Kidney (tissue), 22 donors: ENCODE data around the gene EIF3A. TPM values are rescaled to one million over a fixed set of nuclear protein-coding genes. Genes with fewer than 3 reads are reported as not detected.

Source experiments
- DNase-seq, 5 donors: peaks; one replicate each; pipeline ENCODE4 v3.0.0-alpha.2; 2013 to 2020
- FAIRE-seq: peaks from 2 replicates; lab custom pipeline; 2012; peaks lifted over from hg19 to GRCh38; lab: Jason Lieb, UNC
- H3K27ac ChIP-seq, 2 donors: one replicate each; pipeline ENCODE4 v1.7.0; 2013; ENCODE audit warnings: low read depth in 2 of 2, low read length in 2 of 2, inconsistent platforms in 1 of 2
- H3K27me3 ChIP-seq: one replicate; pipeline ENCODE4 v1.7.1; 2013; ENCODE audit warnings: low read length, inconsistent platforms; ENCODE audit not compliant: control insufficient read depth, insufficient read depth
- H3K36me3 ChIP-seq, 3 donors: one replicate each; pipeline versions ENCODE4 v1.7.0 to v1.7.1; 2013; ENCODE audit warnings: low read length in 3 of 3, control low read depth in 1 of 3, inconsistent platforms in 1 of 3; ENCODE audit not compliant: insufficient read depth in 3 of 3, control insufficient read depth in 2 of 3
- H3K4me1 ChIP-seq, 3 donors: one replicate each; pipeline versions ENCODE4 v1.7.0 to v1.7.1; 2013; ENCODE audit warnings: low read length in 3 of 3, inconsistent platforms in 1 of 3, low read depth in 1 of 3; ENCODE audit not compliant: control insufficient read depth in 2 of 3, insufficient read depth in 2 of 3
- H3K4me3 ChIP-seq, 3 donors: one replicate each; pipeline versions ENCODE4 v1.7.0 to v1.8.1; 2013; ENCODE audit warnings: low read length in 3 of 3, control low read depth in 1 of 3, inconsistent platforms in 1 of 3
- H3K9ac ChIP-seq, 3 donors: one replicate each; pipeline versions ENCODE4 v1.7.0 to v1.7.1; 2013; ENCODE audit warnings: low read length in 3 of 3, control low read depth in 1 of 3, inconsistent platforms in 1 of 3
- H3K9me3 ChIP-seq, 3 donors: one replicate each; pipeline versions ENCODE4 v1.7.0 to v1.7.1; 2013; ENCODE audit warnings: low read length in 3 of 3, control low read depth in 1 of 3, inconsistent platforms in 1 of 3; ENCODE audit not compliant: control insufficient read depth in 2 of 3, insufficient read depth in 1 of 3
- intact Hi-C: fragments of 100-400 bp; cut with DNase I; formaldehyde crosslinking; loops from one replicate; pipeline ENCODE4 v1.11.1; 2022
- long read RNA-seq, 10 donors: library from polyadenylated mRNA in 1 of 10; unstranded in 1 of 10; transcript quantifications; one replicate each; pipeline ENCODE4 v2.0.0 and lab custom pipeline, GENCODE V29; 2021 to 2026
- polyA plus RNA-seq: library from polyadenylated mRNA; stranded (reverse); fragments of 350-450 nt; fragmentation: Illumina TruSeq; extraction: RNeasy Lipid Tissue Mini Kit (QIAGEN cat#74804); gene quantifications from one replicate; pipeline ENCODE4 v1.2.3, GENCODE V29; 2014; ENCODE audit warnings: low read depth, low replicate concordance; ENCODE audit not compliant: insufficient read depth
- total RNA-seq: library from RNA; stranded (reverse); fragmentation: NEBNext Ultra II Directional; extraction: Animal tissue kit (Norgen Biotek cat#: 25700); gene quantifications from one replicate; pipeline ENCODE4 v1.2.1, GENCODE V29; 2021
- TF ChIP-seq, protein P1 (sequence below): IDR thresholded peaks from 3 replicates; pipeline ENCODE4 v1.5.1; 2012; ENCODE audit warnings: mild to moderate bottlenecking, moderate library complexity, borderline replicate concordance; ENCODE audit not compliant: insufficient read depth; ENCODE audit errors: extremely low read depth
- donor health status: control.
- donor health status: control.
- donor health status: control.
- donor health status: control.
- donor health status: control.
- donor health status: DM: yes; HTN: yes; CAD: no.
- donor health status: Normal renal cell carcinoma (clear cell type).

The EIF3A gene, protein sequence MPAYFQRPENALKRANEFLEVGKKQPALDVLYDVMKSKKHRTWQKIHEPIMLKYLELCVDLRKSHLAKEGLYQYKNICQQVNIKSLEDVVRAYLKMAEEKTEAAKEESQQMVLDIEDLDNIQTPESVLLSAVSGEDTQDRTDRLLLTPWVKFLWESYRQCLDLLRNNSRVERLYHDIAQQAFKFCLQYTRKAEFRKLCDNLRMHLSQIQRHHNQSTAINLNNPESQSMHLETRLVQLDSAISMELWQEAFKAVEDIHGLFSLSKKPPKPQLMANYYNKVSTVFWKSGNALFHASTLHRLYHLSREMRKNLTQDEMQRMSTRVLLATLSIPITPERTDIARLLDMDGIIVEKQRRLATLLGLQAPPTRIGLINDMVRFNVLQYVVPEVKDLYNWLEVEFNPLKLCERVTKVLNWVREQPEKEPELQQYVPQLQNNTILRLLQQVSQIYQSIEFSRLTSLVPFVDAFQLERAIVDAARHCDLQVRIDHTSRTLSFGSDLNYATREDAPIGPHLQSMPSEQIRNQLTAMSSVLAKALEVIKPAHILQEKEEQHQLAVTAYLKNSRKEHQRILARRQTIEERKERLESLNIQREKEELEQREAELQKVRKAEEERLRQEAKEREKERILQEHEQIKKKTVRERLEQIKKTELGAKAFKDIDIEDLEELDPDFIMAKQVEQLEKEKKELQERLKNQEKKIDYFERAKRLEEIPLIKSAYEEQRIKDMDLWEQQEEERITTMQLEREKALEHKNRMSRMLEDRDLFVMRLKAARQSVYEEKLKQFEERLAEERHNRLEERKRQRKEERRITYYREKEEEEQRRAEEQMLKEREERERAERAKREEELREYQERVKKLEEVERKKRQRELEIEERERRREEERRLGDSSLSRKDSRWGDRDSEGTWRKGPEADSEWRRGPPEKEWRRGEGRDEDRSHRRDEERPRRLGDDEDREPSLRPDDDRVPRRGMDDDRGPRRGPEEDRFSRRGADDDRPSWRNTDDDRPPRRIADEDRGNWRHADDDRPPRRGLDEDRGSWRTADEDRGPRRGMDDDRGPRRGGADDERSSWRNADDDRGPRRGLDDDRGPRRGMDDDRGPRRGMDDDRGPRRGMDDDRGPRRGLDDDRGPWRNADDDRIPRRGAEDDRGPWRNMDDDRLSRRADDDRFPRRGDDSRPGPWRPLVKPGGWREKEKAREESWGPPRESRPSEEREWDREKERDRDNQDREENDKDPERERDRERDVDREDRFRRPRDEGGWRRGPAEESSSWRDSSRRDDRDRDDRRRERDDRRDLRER (N-terminal part only)
- total RNA-seq = 95.6 TPM
- 24.9 TPM for polyA plus RNA-seq
- long read RNA-seq, donor 1, full-length matches to known transcripts = 4 of 87 reads
- long read RNA-seq, donor 1, partial matches to known transcripts = 83 of 87 reads
- long read RNA-seq, donor 1, other reads (novel, unspliced or antisense) = 0 of 87 reads
- long read RNA-seq, donor 2, full-length matches to known transcripts = 5 of 156 reads
- long read RNA-seq, donor 2, partial matches to known transcripts = 151 of 156 reads
- long read RNA-seq, donor 2, other reads (novel, unspliced or antisense) = 0 of 156 reads
- long read RNA-seq, donor 3, full-length matches to known transcripts = 4 of 166 reads
- long read RNA-seq, donor 3, partial matches to known transcripts = 162 of 166 reads
- long read RNA-seq, donor 3, other reads (novel, unspliced or antisense) = 0 of 166 reads
- long read RNA-seq, donor 4, full-length matches to known transcripts = 3 of 38 reads
- long read RNA-seq, donor 4, partial matches to known transcripts = 35 of 38 reads
- long read RNA-seq, donor 4, other reads (novel, unspliced or antisense) = 0 of 38 reads
- long read RNA-seq, donor 5, full-length matches to known transcripts = 1 of 1 reads
- long read RNA-seq, donor 5, partial matches to known transcripts = 0 of 1 reads
- long read RNA-seq, donor 5, other reads (novel, unspliced or antisense) = 0 of 1 reads
- long read RNA-seq, donor 6, full-length matches to known transcripts = 5 of 84 reads
- long read RNA-seq, donor 6, partial matches to known transcripts = 79 of 84 reads
- long read RNA-seq, donor 6, other reads (novel, unspliced or antisense) = 0 of 84 reads
- long read RNA-seq, donor 7, full-length matches to known transcripts = 64 of 141 reads
- long read RNA-seq, donor 7, partial matches to known transcripts = 70 of 141 reads
- long read RNA-seq, donor 7, other reads (novel, unspliced or antisense) = 7 of 141 reads
- long read RNA-seq, donor 8, partial matches to known transcripts = 79 of 80 reads
- long read RNA-seq, donor 8, other reads (novel, unspliced or antisense) = 0 of 80 reads
- long read RNA-seq, donor 9, partial matches to known transcripts = 37 of 37 reads
- long read RNA-seq, donor 9, other reads (novel, unspliced or antisense) = 0 of 37 reads
- long read RNA-seq, donor 10, full-length matches to known transcripts = 3 of 134 reads
- long read RNA-seq, donor 10, partial matches to known transcripts = 131 of 134 reads
- long read RNA-seq, donor 10, other reads (novel, unspliced or antisense) = 0 of 134 reads

DNA sequence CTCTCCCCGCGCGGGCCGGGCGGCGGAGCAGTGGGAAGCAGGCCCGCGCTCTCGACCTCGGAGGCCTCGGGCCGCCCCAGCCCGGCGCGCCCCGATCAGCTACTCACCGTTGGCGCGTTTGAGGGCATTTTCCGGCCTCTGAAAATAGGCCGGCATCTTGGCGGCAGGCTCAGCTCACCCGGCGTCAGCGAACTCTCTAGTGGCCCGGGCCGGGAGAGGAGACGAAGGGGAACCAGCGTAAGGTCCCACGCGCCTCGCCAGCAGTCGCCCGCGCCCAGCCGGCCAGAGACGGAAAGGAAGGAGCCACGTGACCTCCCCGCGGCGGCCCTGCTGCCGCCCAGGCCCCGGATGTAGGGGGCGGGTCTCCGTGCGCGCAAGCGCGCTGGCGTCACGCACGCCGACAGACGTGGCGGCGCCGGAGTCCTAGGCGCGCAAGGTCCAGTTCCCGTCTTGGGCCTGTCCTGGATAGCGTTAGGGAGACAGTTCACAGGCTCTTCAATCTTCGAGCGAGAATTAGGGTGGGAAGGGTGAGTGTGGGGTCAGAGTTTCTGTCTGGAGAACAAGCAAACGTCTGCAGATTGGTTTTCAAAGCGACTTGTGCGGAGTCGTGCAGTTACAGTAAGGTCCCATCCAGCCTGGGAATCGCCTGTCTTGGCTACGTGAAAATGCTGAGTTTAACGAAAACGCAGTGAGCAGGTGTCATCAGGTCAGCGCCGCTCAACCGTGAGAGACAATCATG, at the start of gene EIF3A:
EIF3A (minus strand) TSS at position 297 of the 739 bp plus-strand sequence; CDS start at position 156, 141 bp downstream.
- Histone ChIP-seq H3K9me3 (no peaks in the 10 kb centered on the region), H3K36me3 (peaks cover 0 to 2% (median 0%) of the 10 kb centered on the region in 3 donors), H3K27ac (peak within 1 kb of the TSS; percentile 96 to 99), H3K9ac (peak within 1 kb of the TSS; percentile 95 to 97 (median 95)), H3K27me3 (no peaks in the 10 kb centered on the region), H3K4me1 (peaks cover 4 to 8% (median 6%) of the 10 kb centered on the region in 3 donors), H3K4me3 (peak within 1 kb of the TSS; percentile 90 to 98 (median 91))
- DNase-seq (peak; percentile 94 to 98 (median 96)), FAIRE-seq (no peak)
- TF ChIP-seq, protein P1, sequence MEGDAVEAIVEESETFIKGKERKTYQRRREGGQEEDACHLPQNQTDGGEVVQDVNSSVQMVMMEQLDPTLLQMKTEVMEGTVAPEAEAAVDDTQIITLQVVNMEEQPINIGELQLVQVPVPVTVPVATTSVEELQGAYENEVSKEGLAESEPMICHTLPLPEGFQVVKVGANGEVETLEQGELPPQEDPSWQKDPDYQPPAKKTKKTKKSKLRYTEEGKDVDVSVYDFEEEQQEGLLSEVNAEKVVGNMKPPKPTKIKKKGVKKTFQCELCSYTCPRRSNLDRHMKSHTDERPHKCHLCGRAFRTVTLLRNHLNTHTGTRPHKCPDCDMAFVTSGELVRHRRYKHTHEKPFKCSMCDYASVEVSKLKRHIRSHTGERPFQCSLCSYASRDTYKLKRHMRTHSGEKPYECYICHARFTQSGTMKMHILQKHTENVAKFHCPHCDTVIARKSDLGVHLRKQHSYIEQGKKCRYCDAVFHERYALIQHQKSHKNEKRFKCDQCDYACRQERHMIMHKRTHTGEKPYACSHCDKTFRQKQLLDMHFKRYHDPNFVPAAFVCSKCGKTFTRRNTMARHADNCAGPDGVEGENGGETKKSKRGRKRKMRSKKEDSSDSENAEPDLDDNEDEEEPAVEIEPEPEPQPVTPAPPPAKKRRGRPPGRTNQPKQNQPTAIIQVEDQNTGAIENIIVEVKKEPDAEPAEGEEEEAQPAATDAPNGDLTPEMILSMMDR = no peak
- intact Hi-C loops = no loop called here

DNA sequence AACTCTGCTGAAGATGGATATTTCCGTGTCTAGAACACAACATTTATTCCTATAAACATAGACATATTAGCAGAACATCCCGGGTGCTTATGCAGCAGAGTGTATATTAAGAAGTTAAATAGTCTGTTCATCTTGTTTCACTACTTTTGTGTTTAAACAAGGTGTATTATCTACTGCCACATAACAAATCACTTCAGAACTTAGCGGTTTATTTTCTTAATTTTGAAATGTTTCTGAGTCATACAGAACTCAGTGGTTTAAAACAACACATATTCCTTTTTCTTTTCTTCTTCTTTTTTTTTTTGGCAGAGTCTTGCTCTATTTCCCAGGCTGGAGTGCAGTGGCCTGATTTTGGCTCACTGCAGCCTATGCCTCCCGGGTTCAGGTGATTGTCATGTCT, 49.1 kb upstream of the EIF3A start:
- TF ChIP-seq, protein P1 = no peak
- peaks cover 13 to 29% (median 14%) of the 10 kb centered on the region in 3 donors for H3K36me3 ChIP-seq
- no peak overlapping the region for H3K9ac ChIP-seq
- no peaks in the 10 kb centered on the region for H3K9me3 ChIP-seq
- no peaks in the 10 kb centered on the region for H3K4me1 ChIP-seq
- H3K27me3 ChIP-seq = no peaks in the 10 kb centered on the region
- no peak overlapping the region for H3K4me3 ChIP-seq
- FAIRE-seq = no peak
- intact Hi-C loops = no loop called here
- no peak for DNase-seq
- H3K27ac ChIP-seq = no peak overlapping the region
